H9 (cell line): Measurements from ENCODE around the gene CA9. TPM values are rescaled to one million over a fixed set of nuclear protein-coding genes. Genes with fewer than 3 reads are reported as not detected.

Source experiments
- DNase-seq: peaks from one replicate; pipeline ENCODE4 v3.0.0-alpha.2; 2017
- H2AFZ ChIP-seq: one replicate; pipeline ENCODE4 v1.6.1; 2013; ENCODE audit warnings: mild to moderate bottlenecking, low read length, control low read depth, moderate library complexity
- H2AK5ac ChIP-seq: 2 replicates; pipeline ENCODE4 v1.6.1; 2013; ENCODE audit warnings: low read length, control low read depth, mixed read lengths; ENCODE audit not compliant: insufficient read length
- H2BK120ac ChIP-seq: one replicate; pipeline ENCODE4 v1.6.1; 2013; ENCODE audit warnings: low read depth, mild to moderate bottlenecking, low read length, control low read depth, inconsistent platforms; ENCODE audit not compliant: poor library complexity, severe bottlenecking
- H2BK12ac ChIP-seq: 2 replicates; pipeline ENCODE4 v1.6.1; 2013; ENCODE audit warnings: low read length, control low read depth, mixed read lengths, low read depth; ENCODE audit not compliant: insufficient read length
- H2BK15ac ChIP-seq: 2 replicates; pipeline ENCODE4 v1.6.1; 2013; ENCODE audit warnings: low read depth, low read length, control low read depth
- H2BK20ac ChIP-seq: one replicate; pipeline ENCODE4 v1.6.1; 2013; ENCODE audit warnings: low read depth, mild to moderate bottlenecking, low read length, control low read depth, inconsistent platforms; ENCODE audit not compliant: poor library complexity, severe bottlenecking
- H2BK5ac ChIP-seq: 2 replicates; pipeline ENCODE4 v1.6.1; 2013; ENCODE audit warnings: low read length, control low read depth, mixed read lengths; ENCODE audit not compliant: insufficient read length
- H3K14ac ChIP-seq: 2 replicates; pipeline ENCODE4 v1.6.1; 2013; ENCODE audit warnings: low read length, control low read depth; ENCODE audit not compliant: insufficient read depth
- H3K18ac ChIP-seq: 2 replicates; pipeline ENCODE4 v1.6.1; 2013; ENCODE audit warnings: low read depth, mild to moderate bottlenecking, mixed read lengths, low read length, control low read depth; ENCODE audit not compliant: insufficient read length
- H3K23ac ChIP-seq: 2 replicates; pipeline ENCODE4 v1.6.1; 2013; ENCODE audit warnings: low read length, control low read depth, mixed read lengths, low read depth; ENCODE audit not compliant: insufficient read length
- H3K23me2 ChIP-seq: 2 replicates; pipeline ENCODE4 v1.6.1; 2013; ENCODE audit warnings: low read depth, mild to moderate bottlenecking, mixed read lengths, low read length, control low read depth; ENCODE audit not compliant: insufficient read length, poor library complexity, severe bottlenecking
- H3K27ac ChIP-seq: 2 replicates; pipeline ENCODE4 v1.5.1; 2013; ENCODE audit warnings: low read length, control low read depth, mixed read lengths, low read depth; ENCODE audit not compliant: insufficient read length
- H3K27me3 ChIP-seq: 2 replicates; pipeline ENCODE4 v1.6.1; 2013; ENCODE audit warnings: low read length, control low read depth, inconsistent platforms; ENCODE audit not compliant: insufficient read depth
- H3K4ac ChIP-seq: 2 replicates; pipeline ENCODE4 v1.6.1; 2013; ENCODE audit warnings: low read depth, mild to moderate bottlenecking, control low read depth, inconsistent platforms, low read length, moderate library complexity
- H3K4me1 ChIP-seq: 2 replicates; pipeline ENCODE4 v1.6.1; 2013; ENCODE audit warnings: low read length, control low read depth, inconsistent platforms; ENCODE audit not compliant: insufficient read depth
- H3K4me2 ChIP-seq: 2 replicates; pipeline ENCODE4 v1.6.1; 2013; ENCODE audit warnings: low read length, control low read depth, mixed read lengths; ENCODE audit not compliant: insufficient read length, insufficient read depth
- H3K56ac ChIP-seq: 2 replicates; pipeline ENCODE4 v1.6.1; 2013; ENCODE audit warnings: low read depth, mild to moderate bottlenecking, mixed read lengths, low read length, control low read depth; ENCODE audit not compliant: insufficient read length
- H3K79me1 ChIP-seq: 2 replicates; pipeline ENCODE4 v1.6.1; 2013; ENCODE audit warnings: low read depth, mild to moderate bottlenecking, moderate library complexity, low read length, control low read depth, inconsistent platforms; ENCODE audit not compliant: insufficient read depth, poor library complexity, severe bottlenecking
- H3K79me2 ChIP-seq: 2 replicates; pipeline ENCODE4 v1.6.1; 2013; ENCODE audit warnings: low read length, control low read depth, inconsistent platforms; ENCODE audit not compliant: insufficient read depth
- H3K9ac ChIP-seq: 2 replicates; pipeline ENCODE4 v1.6.1; 2013; ENCODE audit warnings: low read length, control low read depth, mixed read lengths; ENCODE audit not compliant: insufficient read length; ENCODE audit errors: extremely low read depth
- H3K9me3 ChIP-seq: one replicate; pipeline ENCODE4 v1.6.1; 2013; ENCODE audit warnings: low read depth, low read length, inconsistent platforms; ENCODE audit not compliant: control insufficient read depth
- H3T11ph ChIP-seq: one replicate; pipeline ENCODE4 v1.6.1; 2013; ENCODE audit warnings: mild to moderate bottlenecking, low read length, control low read depth, inconsistent platforms
- H4K20me1 ChIP-seq: one replicate; pipeline ENCODE4 v1.6.1; 2013; ENCODE audit not compliant: control insufficient read depth, insufficient read length, insufficient read depth
- H4K5ac ChIP-seq: 2 replicates; pipeline ENCODE4 v1.6.1; 2013; ENCODE audit warnings: low read depth, mild to moderate bottlenecking, mixed read lengths, low read length, control low read depth; ENCODE audit not compliant: insufficient read length
- H4K8ac ChIP-seq: replicated peaks from 2 replicates; pipeline ENCODE4 v1.6.1; 2013; ENCODE audit warnings: low read length, control low read depth, mixed read lengths, low read depth; ENCODE audit not compliant: insufficient read length
- H4K91ac ChIP-seq: 2 replicates; pipeline ENCODE4 v1.6.1; 2013; ENCODE audit warnings: low read depth, mild to moderate bottlenecking, moderate library complexity, mixed read lengths, low read length, control low read depth; ENCODE audit not compliant: insufficient read length
- H3K27ac Mint-ChIP-seq, 3 experiments: 2 replicates in 2 of 3; 3 replicates in 1 of 3; pipeline ENCODE4 v1.8.0; 2020 to 2021; ENCODE audit warnings: mixed read lengths in 3 of 3, mild to moderate bottlenecking in 1 of 3, moderate library complexity in 1 of 3
- H3K27me3 Mint-ChIP-seq: 2 replicates; pipeline ENCODE4 v1.8.0; 2021; ENCODE audit warnings: low read depth, mild to moderate bottlenecking, moderate library complexity, mixed read lengths
- H3K36me3 Mint-ChIP-seq, 3 experiments: 2 replicates in 2 of 3; 3 replicates in 1 of 3; pipeline ENCODE4 v1.8.0; 2020 to 2021; ENCODE audit warnings: low read depth in 3 of 3, mixed read lengths in 3 of 3; ENCODE audit not compliant: insufficient read depth in 1 of 3
- H3K4me1 Mint-ChIP-seq, 2 experiments: 2 replicates each; pipeline ENCODE4 v1.8.0; 2020; ENCODE audit warnings: mixed read lengths in 2 of 2
- H3K4me3 Mint-ChIP-seq, 2 experiments: 2 replicates in 1 of 2; 3 replicates in 1 of 2; pipeline ENCODE4 v1.8.0; 2020 to 2021; ENCODE audit warnings: mild to moderate bottlenecking in 2 of 2, mixed read lengths in 2 of 2, moderate library complexity in 1 of 2
- H3K9me3 Mint-ChIP-seq, 2 experiments: 2 replicates in 1 of 2; 3 replicates in 1 of 2; pipeline ENCODE4 v1.8.0; 2020; ENCODE audit warnings: mild to moderate bottlenecking in 2 of 2, mixed read lengths in 2 of 2, moderate library complexity in 1 of 2
- CTCF ChIP-seq: fragments of 200-600 bp; sonication (generic); conservative IDR thresholded peaks from 3 replicates; pipeline ENCODE4 v1.8.0; 2021; ENCODE audit warnings: antibody characterized with exemption, mild to moderate bottlenecking
- WGBS: extraction: QIAGEN DNeasy Blood & Tissue Kit; methylation state at CpG from one replicate; pipeline ENCODE4 v1.1.7; 2013; ENCODE audit warnings: missing lambda C conversion rate, low lambda C conversion rate, mixed read lengths; ENCODE audit not compliant: insufficient read length; ENCODE audit errors: extremely low coverage; 5-methylcytosine and 5-hydroxymethylcytosine counted together
- total RNA-seq: library from RNA; stranded (reverse); gene quantifications from 2 replicates; pipeline ENCODE4 v1.2.1, GENCODE V29; 2021

The CA9 gene
- total RNA-seq, 1 experiment from 2014 or later = 0.94 TPM

GRCh38 chr9:35685506-35685905, 11.8 kb downstream of the CA9 start:
- no peak overlapping the region for H4K91ac ChIP-seq
- H3K79me2 ChIP-seq = no peaks in the 10 kb centered on the region; the same call in 1 of the 2 replicates
- peaks cover 6% of the 10 kb centered on the region for H3K23me2 ChIP-seq
- no peak overlapping the region for H3K18ac ChIP-seq
- H4K5ac ChIP-seq = no peak overlapping the region
- H3K9ac ChIP-seq = no peak overlapping the region
- H3K9me3 ChIP-seq = no peaks in the 10 kb centered on the region
- H3K4me1 Mint-ChIP-seq = peaks cover 34 to 36% of the 10 kb centered on the region in 2 experiments
- no peak overlapping the region for H3K56ac ChIP-seq
- no peak overlapping the region; a peak in 1 of 7 replicates for H3K27ac Mint-ChIP-seq
- H4K8ac ChIP-seq = no peak overlapping the region
- no peak overlapping the region for H3K4me3 Mint-ChIP-seq
- H2BK120ac ChIP-seq = no peak overlapping the region
- H3T11ph ChIP-seq = no peak overlapping the region
- H3K27ac ChIP-seq = no peak overlapping the region
- no peak overlapping the region for H3K4ac ChIP-seq
- H3K23ac ChIP-seq = no peak overlapping the region
- H3K4me2 ChIP-seq = no peak overlapping the region
- no peaks in the 10 kb centered on the region for H3K79me1 ChIP-seq
- H3K27me3 ChIP-seq = no peaks in the 10 kb centered on the region
- no peaks in the 10 kb centered on the region for H3K27me3 Mint-ChIP-seq
- no peak overlapping the region for H2BK12ac ChIP-seq
- no peak overlapping the region for H2BK20ac ChIP-seq
- WGBS = no CpG with 5 or more reads among the region's 13 CpGs
- peaks cover 41 to 69% (median 64%) of the 10 kb centered on the region in 3 experiments; a peak in 6 of 7 replicates for H3K36me3 Mint-ChIP-seq
- no peak overlapping the region for H2AFZ ChIP-seq
- peaks cover 3% of the 10 kb centered on the region for H3K4me1 ChIP-seq
- no peak overlapping the region for H3K14ac ChIP-seq
- H3K9me3 Mint-ChIP-seq = no peaks in the 10 kb centered on the region; a peak in 1 of 5 replicates
- H4K20me1 ChIP-seq = no peaks in the 10 kb centered on the region
- no peak overlapping the region for H2BK15ac ChIP-seq
- H2AK5ac ChIP-seq = no peak overlapping the region
- no peak overlapping the region for H2BK5ac ChIP-seq
- TF ChIP-seq CTCF = no peak
- DNase-seq = no peak
